GM19239 (cell line): Measurements from ENCODE around the gene GALNT2.

Source experiments
- DNase-seq: peaks from one replicate; pipeline ENCODE4 v3.0.0; 2011; ENCODE audit warnings: low spot score; ENCODE audit not compliant: insufficient read length
- FAIRE-seq: peaks from 2 replicates; lab custom pipeline; 2011; peaks lifted over from hg19 to GRCh38; lab: Jason Lieb, UNC

The GALNT2 gene

GRCh38 chr1:230125640-230126528 lies 58.8 kb downstream of the GALNT2 start:
- no peak for FAIRE-seq
- DNase-seq = no peak

DNA sequence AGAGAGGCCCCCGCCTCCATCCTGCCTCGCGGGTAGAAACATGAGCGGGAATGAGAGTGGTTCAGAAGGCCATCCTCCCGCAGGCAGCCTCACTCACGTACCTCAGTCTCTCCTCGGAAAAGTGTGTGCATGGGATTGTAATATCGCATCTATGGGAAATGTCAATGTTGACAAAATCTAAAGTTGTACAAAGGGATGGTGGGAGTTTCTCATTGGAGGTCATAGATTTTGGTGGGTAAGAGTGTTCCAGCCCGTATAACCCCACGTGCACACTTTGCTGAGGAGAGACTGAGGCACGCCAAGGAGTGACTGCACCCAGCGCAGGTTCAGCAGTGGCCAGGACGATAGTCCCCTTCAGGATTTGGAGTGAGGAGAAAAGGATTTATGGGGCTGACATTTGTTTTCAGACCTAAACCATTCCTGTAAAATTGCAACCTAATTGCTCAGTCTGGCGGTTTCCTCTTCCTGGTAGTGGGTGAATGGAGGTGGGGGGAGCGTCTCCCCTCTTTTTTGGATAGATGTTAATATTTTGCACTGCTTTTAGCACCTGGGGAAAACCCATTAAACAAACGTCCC lies 59.6 kb downstream of the GALNT2 start:
- FAIRE-seq (peak; percentile 65), DNase-seq (no peak)

- no peak for DNase-seq
- FAIRE-seq = peak; percentile 18
These were observed 60.3 kb downstream of the GALNT2 start for GRCh38 chr1:230127105-230128054.

- DNase-seq (no peak), FAIRE-seq (no peak)
These were observed 61.7 kb downstream of the GALNT2 start for GRCh38 chr1:230128569-230129285.

DNA sequence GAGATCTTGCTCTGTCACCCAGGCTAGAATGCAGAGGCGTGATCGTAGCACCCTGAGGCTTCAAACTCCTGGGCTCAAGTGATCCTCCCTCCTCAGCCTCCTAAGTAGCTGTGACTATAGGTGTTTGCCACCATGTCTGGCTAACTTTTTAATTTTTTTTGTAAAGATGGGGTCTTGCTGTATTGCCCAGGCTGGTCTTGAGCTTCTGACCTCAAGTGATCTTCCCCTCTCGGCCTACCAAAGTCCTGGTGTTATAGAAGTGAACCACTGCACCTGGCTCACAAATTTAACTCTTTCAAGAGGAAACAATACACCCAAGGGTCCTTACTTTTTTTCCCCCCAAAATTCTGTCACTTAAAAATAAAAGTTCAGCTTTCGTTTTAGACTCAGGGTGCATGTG lies 62.3 kb downstream of the GALNT2 start:
- no peak for FAIRE-seq
- no peak for DNase-seq

GRCh38 chr1:230130172-230130944 lies 63.3 kb downstream of the GALNT2 start:
- FAIRE-seq (no peak), DNase-seq (no peak)

DNA sequence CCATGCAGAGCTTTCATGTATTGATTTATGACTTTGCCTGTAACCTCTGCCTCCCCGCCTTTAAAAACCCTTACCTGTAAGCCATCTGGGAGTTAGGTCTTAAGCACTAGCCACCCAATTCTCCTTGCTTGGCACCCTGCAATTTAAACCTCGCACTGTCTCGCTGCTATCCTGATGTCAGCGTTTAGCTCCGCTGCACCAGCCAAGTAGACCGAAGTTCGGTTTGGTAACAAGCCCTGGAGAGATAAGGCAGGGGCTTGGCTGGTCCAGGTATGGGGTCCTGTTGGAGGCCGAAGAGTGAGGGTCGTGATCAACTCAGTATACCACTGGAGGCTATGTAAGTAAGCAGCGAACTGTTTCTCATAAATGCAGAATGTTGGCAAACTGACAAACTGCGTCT lies 64.4 kb downstream of the GALNT2 start:
- FAIRE-seq (peak; percentile 39), DNase-seq (no peak)

DNA sequence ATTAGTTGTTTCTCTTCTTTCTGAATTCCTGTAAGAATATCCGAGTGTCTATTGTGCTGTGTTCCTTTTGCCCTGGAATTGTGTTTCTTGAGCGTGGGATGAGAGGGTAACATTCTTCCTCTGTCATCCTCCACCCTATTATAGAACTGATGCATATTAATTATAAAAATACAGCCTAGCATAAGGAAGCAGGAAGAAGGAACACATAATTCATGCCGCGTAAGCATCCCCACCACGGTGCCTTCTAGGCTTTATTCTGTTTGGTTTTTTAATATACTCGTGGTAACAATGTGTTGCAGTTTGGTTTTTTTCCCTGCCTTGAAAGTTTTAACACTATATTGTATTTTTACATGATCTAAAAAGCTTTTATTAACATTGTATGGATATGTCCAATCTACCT lies 65.7 kb downstream of the GALNT2 start:
- FAIRE-seq = no peak
- DNase-seq = no peak

DNA sequence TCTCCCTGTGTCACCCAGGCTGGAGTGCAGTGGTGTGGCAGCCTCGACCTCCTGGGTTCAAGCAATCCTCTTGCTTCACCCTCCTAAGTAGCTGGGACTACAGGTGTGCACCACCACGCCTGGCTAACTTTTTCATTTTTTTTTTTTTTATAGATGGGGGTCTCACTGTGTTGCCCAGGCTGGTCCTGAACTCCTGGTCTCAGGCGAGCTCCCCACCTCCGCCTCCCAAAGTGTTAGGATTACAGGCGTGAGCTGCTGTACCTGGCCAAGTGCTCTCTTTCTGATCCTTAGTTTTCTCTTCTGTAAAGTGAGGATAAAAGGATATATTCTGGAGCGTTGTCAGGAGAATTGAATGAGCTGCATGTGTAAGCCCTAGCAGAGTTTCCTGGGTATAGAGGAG lies 68.7 kb downstream of the GALNT2 start:
- FAIRE-seq = no peak
- no peak for DNase-seq

DNA sequence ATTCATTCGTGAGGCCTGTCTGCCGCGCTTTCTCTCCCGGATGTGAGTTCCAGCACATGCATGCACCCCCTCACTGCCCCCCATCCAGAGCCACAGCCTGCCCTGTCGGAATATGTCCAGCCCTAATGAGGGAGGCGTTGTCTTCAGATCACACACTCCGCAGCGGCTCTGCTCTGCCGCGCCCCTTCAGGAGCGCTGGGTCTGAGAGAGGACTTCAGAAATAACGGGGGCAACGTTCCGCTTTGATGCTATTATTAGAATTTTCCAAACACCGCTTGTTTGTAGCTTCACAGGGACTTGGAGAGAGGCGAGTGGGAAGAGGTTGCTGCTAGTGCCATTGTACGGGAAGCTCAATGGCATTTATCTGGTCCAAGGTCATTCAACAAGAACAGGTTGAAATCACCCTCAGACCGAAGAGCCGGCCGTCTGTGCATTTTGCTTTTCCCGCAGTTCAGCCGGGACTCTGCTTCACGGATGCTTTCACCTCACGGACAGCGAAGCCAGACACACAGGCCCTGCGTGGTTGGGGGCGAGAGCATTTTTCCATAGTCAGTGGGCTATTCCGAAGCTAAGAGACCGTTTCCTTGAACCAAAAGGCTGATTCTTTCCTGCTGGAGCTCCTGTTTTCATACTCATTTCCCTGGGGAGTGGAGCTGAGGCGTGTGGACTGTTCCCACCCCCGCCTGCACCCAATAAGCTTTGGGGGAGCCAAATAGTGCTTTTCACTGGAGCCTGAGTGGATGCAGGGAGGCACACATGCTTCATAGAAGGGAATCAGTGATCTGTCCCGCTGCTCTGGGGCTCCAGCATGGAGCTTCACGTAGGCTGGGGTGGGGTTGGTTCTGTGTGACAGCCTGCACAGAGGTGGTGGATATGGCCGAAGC lies 69.7 kb downstream of the GALNT2 start:
- DNase-seq = no peak
- no peak for FAIRE-seq

GRCh38 chr1:230137337-230137815 lies 70.3 kb downstream of the GALNT2 start:
- DNase-seq (no peak), FAIRE-seq (no peak)

DNA sequence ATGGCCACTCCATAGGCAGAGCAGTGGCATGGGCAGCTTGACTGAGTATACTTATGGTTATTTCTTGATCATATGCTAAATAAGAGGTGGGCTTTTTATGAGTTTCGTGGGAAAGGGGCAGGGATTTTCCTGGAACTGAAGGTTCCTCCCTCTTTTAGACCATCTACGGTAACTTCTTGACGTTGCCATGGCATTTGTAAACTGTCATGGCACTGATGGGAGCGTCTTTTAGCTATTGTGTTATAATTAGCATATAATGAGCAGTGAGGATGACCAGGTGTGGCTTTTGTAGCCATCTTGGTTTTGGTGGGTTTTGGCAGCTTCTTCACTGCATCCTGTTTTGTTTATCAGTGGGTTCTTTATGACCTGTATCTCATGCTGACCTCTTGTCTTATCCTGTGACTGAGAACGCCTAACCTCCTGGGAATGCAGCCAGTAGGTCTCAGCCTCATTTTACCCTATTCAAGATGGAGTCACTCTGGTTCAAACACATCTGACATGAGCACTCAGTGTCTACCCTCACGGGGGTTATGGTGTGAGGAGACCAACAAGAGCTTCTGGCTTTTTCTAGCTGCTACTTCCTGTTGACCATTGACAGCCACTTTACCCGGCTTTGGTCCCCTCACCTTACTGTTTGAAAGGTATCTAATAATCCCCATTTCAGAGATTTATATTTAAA lies 71.7 kb downstream of the GALNT2 start:
- DNase-seq = no peak
- no peak for FAIRE-seq

GRCh38 chr1:230139315-230139714 lies 72.3 kb downstream of the GALNT2 start:
- no peak for DNase-seq
- FAIRE-seq = no peak

- FAIRE-seq (no peak), DNase-seq (no peak)
These were observed 72.7 kb downstream of the GALNT2 start for GRCh38 chr1:230139741-230140140.

DNA sequence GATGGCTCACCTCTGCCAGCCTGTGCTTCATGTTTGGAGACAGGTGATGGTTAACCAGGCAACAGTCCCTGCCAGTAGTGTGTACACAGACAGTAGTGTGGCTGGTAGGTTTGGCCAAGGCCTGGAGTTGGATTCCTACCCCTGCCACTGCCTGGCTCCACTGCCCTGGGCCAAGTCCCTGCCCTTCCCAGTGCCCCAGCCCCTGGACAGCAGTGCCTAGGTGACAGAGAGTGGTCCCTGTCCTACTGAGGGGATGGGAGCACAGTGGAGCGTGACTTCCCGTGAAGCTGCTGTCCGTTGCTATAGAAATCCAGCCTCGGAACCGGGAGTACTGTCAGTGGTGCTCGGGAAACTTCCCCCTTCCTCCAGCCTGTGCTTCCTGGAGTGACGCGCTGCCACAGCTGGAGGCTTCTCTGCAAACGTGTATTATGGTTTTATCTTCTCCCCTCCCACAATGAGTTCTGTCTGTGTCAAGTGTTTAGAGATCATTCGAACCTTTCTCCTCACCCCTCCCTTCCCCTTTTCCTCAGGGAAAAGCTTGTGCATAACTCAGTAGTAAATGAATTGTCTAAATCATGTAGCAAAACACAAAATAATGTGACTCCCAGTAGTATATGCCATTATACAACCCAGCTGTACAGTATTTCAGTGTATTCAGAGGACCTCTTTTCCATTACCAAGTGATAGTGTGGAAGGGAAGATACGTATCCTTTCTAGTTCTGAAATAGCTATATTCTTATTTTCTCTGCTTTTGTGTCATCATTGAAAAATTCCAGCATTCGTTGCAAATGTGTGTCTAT lies 73.4 kb downstream of the GALNT2 start:
- FAIRE-seq = no peak
- DNase-seq = no peak

- no peak for DNase-seq
- FAIRE-seq = peak; percentile 35
These were observed 74.1 kb downstream of the GALNT2 start for GRCh38 chr1:230141021-230141648.
